ENCODE data around the gene GOLGA6L4. TPM values are rescaled to one million over a fixed set of nuclear protein-coding genes. Genes with fewer than 3 reads are reported as not detected.
"Not testable (repeated sequence)": the region's sequence is repeated elsewhere in the genome, so short reads cannot be mapped to it uniquely, and the experiment has no call there.

Gene GOLGA6L4
- total RNA-seq (1 to 10 TPM; 1.4 to 5.0 (median 2.4) TPM), polyA plus RNA-seq (1 to 10 TPM in 2 of 3 donors, under 1 TPM in 1; 0.69 to 1.4 (median 1.2) TPM)

GRCh38 chr15:84235573-84235972, at the start of gene GOLGA6L4:
Gene GOLGA6L4 (plus strand): TSS chr15:84235773. CDS start chr15:84235835, 62 bp downstream.
- DNase-seq; H3K9me3 ChIP-seq; H3K36me3 ChIP-seq; H3K27me3 ChIP-seq; H3K4me1 ChIP-seq; intact Hi-C loops (cut with DNase I); H3K27ac ChIP-seq; H3K4me3 ChIP-seq: not testable (repeated sequence)
- WGBS, 2 donors = no CpG with 5 or more reads among the region's 13 CpGs

- H3K36me3 ChIP-seq; H3K27me3 ChIP-seq; DNase-seq; H3K4me1 ChIP-seq; intact Hi-C loops (cut with DNase I); H3K9me3 ChIP-seq; H3K4me3 ChIP-seq; H3K27ac ChIP-seq: not testable (repeated sequence)
- no CpG with 5 or more reads among the region's 5 CpGs for WGBS, 2 donors
These were observed 42.6 kb upstream of the GOLGA6L4 start for GRCh38 chr15:84192982-84193381.

- intact Hi-C loops (cut with DNase I); H3K27ac ChIP-seq; H3K9me3 ChIP-seq; H3K4me3 ChIP-seq; H3K36me3 ChIP-seq; H3K27me3 ChIP-seq; H3K4me1 ChIP-seq; DNase-seq: not testable (repeated sequence)
- WGBS, 2 donors = no CpG with 5 or more reads among the region's 8 CpGs
These were observed 40.0 kb upstream of the GOLGA6L4 start for GRCh38 chr15:84195603-84196002.

GRCh38 chr15:84196530-84197188, 38.9 kb upstream of the GOLGA6L4 start:
- DNase-seq; H3K9me3 ChIP-seq; H3K36me3 ChIP-seq; H3K27me3 ChIP-seq; intact Hi-C loops (cut with DNase I); H3K27ac ChIP-seq; H3K4me1 ChIP-seq; H3K4me3 ChIP-seq: not testable (repeated sequence)
- WGBS, 2 donors = no CpG with 5 or more reads among the region's 14 CpGs

GRCh38 chr15:84199865-84200264, 35.7 kb upstream of the GOLGA6L4 start:
- H3K4me1 ChIP-seq; H3K36me3 ChIP-seq; H3K9me3 ChIP-seq; H3K27me3 ChIP-seq; intact Hi-C loops (cut with DNase I); H3K27ac ChIP-seq; H3K4me3 ChIP-seq: not testable (repeated sequence)
- 78% methylated on average over 7 of the region's 16 CpGs; no CpG with 5 or more reads in 1 of the 2 donors for WGBS, 2 donors
- DNase-seq = peak; percentile 6

GRCh38 chr15:84246441-84246840, 10.9 kb downstream of the GOLGA6L4 start:
- H3K27me3 ChIP-seq; H3K9me3 ChIP-seq; H3K4me1 ChIP-seq; DNase-seq; H3K36me3 ChIP-seq; H3K4me3 ChIP-seq; H3K27ac ChIP-seq; intact Hi-C loops (cut with DNase I): not testable (repeated sequence)
- 37 to 92% methylated on average over 3 to 4 of the region's 7 CpGs for WGBS, 2 donors

Small RNA genes lying within 50 kb of the gene (small RNA-seq; reads per million reads assigned to genes)
- gene RN7SL331P (0 reads per million in 3 donors), gene UBE2Q2P8 (0 reads per million in 3 donors)

Data from sigmoid colon (tissue), 7 donors.